WTC11 (cell line): ENCODE measurements around the gene SNTB2. TPM values are rescaled to one million over a fixed set of nuclear protein-coding genes. Genes with fewer than 3 reads are reported as not detected.

Experiments
- ATAC-seq: fragments of 200-7000 bp; cut with Tn5 transposase; 2 replicates; pipeline ENCODE4 v1.10.0; 2021; ENCODE audit warnings: mild to moderate bottlenecking, moderate library complexity
- CTCF ChIA-PET: fragments of 300-600 bp; sonication (Branson Sonifier 250); formaldehyde crosslinking; loops from one replicate; lab custom pipeline; 2021; ENCODE audit warnings: antibody characterized with exemption; lab: Charles Lee
- POLR2A ChIA-PET: fragments of 350-600 bp; sonication (Branson Sonifier 250); formaldehyde crosslinking; loops from one replicate; lab custom pipeline; 2021; ENCODE audit warnings: antibody characterized with exemption; lab: Charles Lee
- DNase-seq: peaks from one replicate; pipeline ENCODE4 v3.0.0; 2021; ENCODE audit warnings: low spot score
- H3K27ac Mint-ChIP-seq: 2 replicates; pipeline ENCODE4 v1.8.0; 2021; ENCODE audit warnings: mixed read lengths
- H3K27me3 Mint-ChIP-seq: 2 replicates; pipeline ENCODE4 v1.8.0; 2021; ENCODE audit warnings: low read depth, mild to moderate bottlenecking, moderate library complexity, mixed read lengths
- H3K36me3 Mint-ChIP-seq: 2 replicates; pipeline ENCODE4 v1.8.0; 2021; ENCODE audit warnings: mixed read lengths
- H3K4me1 Mint-ChIP-seq: 2 replicates; pipeline ENCODE4 v1.8.0; 2022; ENCODE audit warnings: mixed read lengths
- H3K4me3 Mint-ChIP-seq: 2 replicates; pipeline ENCODE4 v1.8.0; 2021; ENCODE audit warnings: mild to moderate bottlenecking, moderate library complexity, mixed read lengths
- H3K9me3 Mint-ChIP-seq: 2 replicates; pipeline ENCODE4 v1.8.0; 2021; ENCODE audit warnings: mixed read lengths
- ELF4 ChIP-seq: sonication (generic); formaldehyde crosslinking; IDR thresholded peaks from 2 replicates; pipeline ENCODE4 v1.8.1; 2022; ENCODE audit warnings: low read depth, mild to moderate bottlenecking, moderate library complexity, missing genetic modification reagents
- FOXJ3 ChIP-seq: sonication (generic); formaldehyde crosslinking; IDR thresholded peaks from 2 replicates; pipeline ENCODE4 v1.9.0; 2021; ENCODE audit warnings: missing genetic modification reagents, mild to moderate bottlenecking, borderline replicate concordance
- FOXK1 ChIP-seq: sonication (generic); formaldehyde crosslinking; IDR thresholded peaks from 2 replicates; pipeline ENCODE4 v1.8.0; 2022; ENCODE audit warnings: mild to moderate bottlenecking, moderate library complexity, missing genetic modification reagents
- IRF2 ChIP-seq: sonication (generic); formaldehyde crosslinking; IDR thresholded peaks from 2 replicates; pipeline ENCODE4 v1.8.0; 2022; ENCODE audit warnings: low read depth, missing genetic modification reagents, borderline replicate concordance
- JUN ChIP-seq: sonication (generic); formaldehyde crosslinking; IDR thresholded peaks from 2 replicates; pipeline ENCODE4 v1.8.0; 2023; ENCODE audit warnings: mild to moderate bottlenecking, missing genetic modification reagents
- NFYB ChIP-seq: sonication (generic); formaldehyde crosslinking; conservative IDR thresholded peaks from 2 replicates; pipeline ENCODE4 v1.8.0; 2022; ENCODE audit warnings: low read depth, missing genetic modification reagents
- NR1H2 ChIP-seq: sonication (generic); formaldehyde crosslinking; IDR thresholded peaks from 2 replicates; pipeline ENCODE4 v1.9.0; 2021; ENCODE audit warnings: mild to moderate bottlenecking, moderate library complexity, missing genetic modification reagents
- NR3C1 ChIP-seq: sonication (generic); formaldehyde crosslinking; conservative IDR thresholded peaks from 2 replicates; pipeline ENCODE4 v1.8.1; 2023; ENCODE audit warnings: low read depth, mild to moderate bottlenecking, missing genetic modification reagents
- SMAD4 ChIP-seq: sonication (generic); formaldehyde crosslinking; IDR thresholded peaks from 2 replicates; pipeline ENCODE4 v1.8.0; 2022; ENCODE audit warnings: mild to moderate bottlenecking, missing genetic modification reagents
- SP1 ChIP-seq: sonication (generic); formaldehyde crosslinking; conservative IDR thresholded peaks from 2 replicates; pipeline ENCODE4 v1.8.1; 2022; ENCODE audit warnings: missing genetic modification reagents
- ZNF317 ChIP-seq: sonication (generic); formaldehyde crosslinking; IDR thresholded peaks from 2 replicates; pipeline ENCODE4 v1.8.1; 2023; ENCODE audit warnings: low read depth, mild to moderate bottlenecking, moderate library complexity, missing genetic modification reagents, borderline replicate concordance
- total RNA-seq: library from RNA; stranded (reverse); gene quantifications from 3 replicates; pipeline ENCODE4 v1.2.3, GENCODE V29; 2021
- TF ChIP-seq, protein P1 (sequence below): sonication (generic); formaldehyde crosslinking; IDR thresholded peaks from 2 replicates; pipeline ENCODE4 v1.8.0; 2022; ENCODE audit warnings: missing genetic modification reagents
- TF ChIP-seq, protein P2 (sequence below): sonication (generic); formaldehyde crosslinking; conservative IDR thresholded peaks from 2 replicates; pipeline ENCODE4 v1.8.1; 2023; ENCODE audit warnings: mild to moderate bottlenecking, low read depth, missing genetic modification reagents, moderate library complexity
- TF ChIP-seq, protein P3 (sequence below): fragments of 250-450 bp; sonication (Bioruptor Pico); IDR thresholded peaks from 2 replicates; pipeline ENCODE4 v1.9.0; 2021; ENCODE audit warnings: mild to moderate bottlenecking
- TF ChIP-seq, protein P4 (sequence below): sonication (generic); formaldehyde crosslinking; conservative IDR thresholded peaks from 2 replicates; pipeline ENCODE4 v1.8.1; 2022; ENCODE audit warnings: mild to moderate bottlenecking, missing genetic modification reagents
- TF ChIP-seq, protein P5 (sequence below): sonication (generic); formaldehyde crosslinking; IDR thresholded peaks from 2 replicates; pipeline ENCODE4 v1.8.0; 2022; ENCODE audit warnings: mild to moderate bottlenecking, missing genetic modification reagents

Gene SNTB2
- total RNA-seq, 1 experiment from 2014 or later = 23.7 TPM

DNA sequence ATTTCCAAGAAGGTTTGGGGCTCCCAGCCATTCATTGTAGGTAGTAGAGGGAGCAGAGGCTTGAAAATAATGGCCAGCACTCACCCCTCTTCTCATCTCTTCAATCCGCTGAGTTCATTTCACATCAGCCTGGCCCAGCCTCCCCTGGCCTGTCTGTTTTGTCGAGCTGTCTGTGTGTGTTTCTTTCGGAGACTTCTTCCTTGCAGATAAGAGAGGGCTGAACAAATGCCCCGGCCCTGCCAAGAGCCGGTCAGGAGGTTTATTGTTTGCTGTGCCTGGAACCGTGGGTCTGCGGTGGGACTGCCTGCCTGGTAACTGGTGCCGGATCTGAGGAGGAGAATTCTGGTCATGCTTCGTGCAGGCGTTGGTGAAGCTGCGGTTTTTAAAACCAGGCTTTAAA is 127.6 kb downstream of the SNTB2 start:
- ATAC-seq = no peak
- Mint-ChIP-seq H3K27me3 (no peaks in the 10 kb centered on the region), H3K4me3 (no peak overlapping the region), H3K9me3 (no peaks in the 10 kb centered on the region), H3K27ac (no peak overlapping the region), H3K4me1 (peaks cover 9% of the 10 kb centered on the region), H3K36me3 (peaks cover 27% of the 10 kb centered on the region)
- no peak for DNase-seq
- ChIA-PET POLR2A (interaction anchor here (0.6 kb wide), 1 partner anchor 345 kb away, joined by 3 read pairs; no protein-coding TSS in a partner anchor), CTCF (no interaction called here)
- no peak for TF ChIP-seq JUN (CRISPR knock-in tag)

DNA sequence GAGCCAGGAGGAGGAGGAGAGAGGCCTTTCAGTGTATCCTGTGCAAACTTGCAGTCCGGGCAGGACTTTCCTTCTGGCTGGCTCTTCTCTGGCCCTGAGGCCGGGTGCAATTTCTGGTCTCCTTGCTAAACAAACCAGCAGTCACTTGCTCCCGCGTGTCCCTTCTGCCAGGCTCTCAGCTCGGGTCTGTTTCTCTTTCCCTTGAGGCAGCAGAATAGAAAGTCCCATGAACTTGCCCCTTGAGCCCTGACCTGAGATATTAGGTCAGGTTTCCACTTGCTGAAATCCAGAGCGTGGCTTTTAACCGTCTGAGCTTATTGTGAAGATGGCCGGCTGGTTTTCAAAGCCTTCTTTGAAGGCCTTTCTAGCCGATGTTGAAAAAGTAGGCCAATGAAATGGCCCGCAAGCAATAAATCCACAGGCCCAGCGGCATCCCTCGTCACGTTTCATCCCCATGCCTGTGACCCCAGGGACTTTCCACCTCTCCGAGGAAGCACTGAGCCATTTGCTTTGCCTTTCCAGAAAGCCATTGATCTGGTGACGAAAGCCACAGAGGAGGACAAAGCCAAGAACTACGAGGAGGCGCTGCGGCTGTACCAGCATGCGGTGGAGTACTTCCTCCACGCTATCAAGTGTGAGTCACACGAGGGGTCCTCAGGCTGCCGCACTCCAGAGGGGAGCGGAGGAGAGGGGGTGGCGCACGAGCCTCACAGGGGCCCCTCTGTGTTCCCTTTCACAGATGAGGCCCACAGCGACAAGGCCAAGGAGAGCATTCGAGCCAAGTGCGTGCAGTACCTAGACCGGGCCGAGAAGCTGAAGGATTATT is 128.7 kb downstream of the SNTB2 start:
- ATAC-seq (no peak), DNase-seq (no peak)
- Mint-ChIP-seq H3K4me1 (peaks cover 5% of the 10 kb centered on the region), H3K36me3 (peaks cover 33% of the 10 kb centered on the region), H3K4me3 (no peak overlapping the region), H3K27ac (0 out of 2 replicates have a peak overlapping the region, but pooled peaks have one; percentile 41), H3K9me3 (no peaks in the 10 kb centered on the region), H3K27me3 (no peaks in the 10 kb centered on the region)
- POLR2A ChIA-PET = interaction anchor here (1.1 kb wide), 1 partner anchor 14 kb away, joined by 3 read pairs; no protein-coding TSS in a partner anchor
- TF ChIP-seq ZNF317 (CRISPR knock-in tag) (no peak), NFYB (CRISPR knock-in tag) (no peak), SMAD4 (no peak), FOXK1 (no peak), FOXJ3 (CRISPR knock-in tag) (no peak), NR3C1 (CRISPR knock-in tag) (no peak), IRF2 (CRISPR knock-in tag) (no peak), NR1H2 (CRISPR knock-in tag) (no peak), ELF4 (CRISPR knock-in tag) (no peak), SP1 (CRISPR knock-in tag) (no peak)
- TF ChIP-seq, protein P1, sequence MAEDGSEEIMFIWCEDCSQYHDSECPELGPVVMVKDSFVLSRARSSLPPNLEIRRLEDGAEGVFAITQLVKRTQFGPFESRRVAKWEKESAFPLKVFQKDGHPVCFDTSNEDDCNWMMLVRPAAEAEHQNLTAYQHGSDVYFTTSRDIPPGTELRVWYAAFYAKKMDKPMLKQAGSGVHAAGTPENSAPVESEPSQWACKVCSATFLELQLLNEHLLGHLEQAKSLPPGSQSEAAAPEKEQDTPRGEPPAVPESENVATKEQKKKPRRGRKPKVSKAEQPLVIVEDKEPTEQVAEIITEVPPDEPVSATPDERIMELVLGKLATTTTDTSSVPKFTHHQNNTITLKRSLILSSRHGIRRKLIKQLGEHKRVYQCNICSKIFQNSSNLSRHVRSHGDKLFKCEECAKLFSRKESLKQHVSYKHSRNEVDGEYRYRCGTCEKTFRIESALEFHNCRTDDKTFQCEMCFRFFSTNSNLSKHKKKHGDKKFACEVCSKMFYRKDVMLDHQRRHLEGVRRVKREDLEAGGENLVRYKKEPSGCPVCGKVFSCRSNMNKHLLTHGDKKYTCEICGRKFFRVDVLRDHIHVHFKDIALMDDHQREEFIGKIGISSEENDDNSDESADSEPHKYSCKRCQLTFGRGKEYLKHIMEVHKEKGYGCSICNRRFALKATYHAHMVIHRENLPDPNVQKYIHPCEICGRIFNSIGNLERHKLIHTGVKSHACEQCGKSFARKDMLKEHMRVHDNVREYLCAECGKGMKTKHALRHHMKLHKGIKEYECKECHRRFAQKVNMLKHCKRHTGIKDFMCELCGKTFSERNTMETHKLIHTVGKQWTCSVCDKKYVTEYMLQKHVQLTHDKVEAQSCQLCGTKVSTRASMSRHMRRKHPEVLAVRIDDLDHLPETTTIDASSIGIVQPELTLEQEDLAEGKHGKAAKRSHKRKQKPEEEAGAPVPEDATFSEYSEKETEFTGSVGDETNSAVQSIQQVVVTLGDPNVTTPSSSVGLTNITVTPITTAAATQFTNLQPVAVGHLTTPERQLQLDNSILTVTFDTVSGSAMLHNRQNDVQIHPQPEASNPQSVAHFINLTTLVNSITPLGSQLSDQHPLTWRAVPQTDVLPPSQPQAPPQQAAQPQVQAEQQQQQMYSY (CRISPR knock-in tag) = no peak
- TF ChIP-seq, protein P2, sequence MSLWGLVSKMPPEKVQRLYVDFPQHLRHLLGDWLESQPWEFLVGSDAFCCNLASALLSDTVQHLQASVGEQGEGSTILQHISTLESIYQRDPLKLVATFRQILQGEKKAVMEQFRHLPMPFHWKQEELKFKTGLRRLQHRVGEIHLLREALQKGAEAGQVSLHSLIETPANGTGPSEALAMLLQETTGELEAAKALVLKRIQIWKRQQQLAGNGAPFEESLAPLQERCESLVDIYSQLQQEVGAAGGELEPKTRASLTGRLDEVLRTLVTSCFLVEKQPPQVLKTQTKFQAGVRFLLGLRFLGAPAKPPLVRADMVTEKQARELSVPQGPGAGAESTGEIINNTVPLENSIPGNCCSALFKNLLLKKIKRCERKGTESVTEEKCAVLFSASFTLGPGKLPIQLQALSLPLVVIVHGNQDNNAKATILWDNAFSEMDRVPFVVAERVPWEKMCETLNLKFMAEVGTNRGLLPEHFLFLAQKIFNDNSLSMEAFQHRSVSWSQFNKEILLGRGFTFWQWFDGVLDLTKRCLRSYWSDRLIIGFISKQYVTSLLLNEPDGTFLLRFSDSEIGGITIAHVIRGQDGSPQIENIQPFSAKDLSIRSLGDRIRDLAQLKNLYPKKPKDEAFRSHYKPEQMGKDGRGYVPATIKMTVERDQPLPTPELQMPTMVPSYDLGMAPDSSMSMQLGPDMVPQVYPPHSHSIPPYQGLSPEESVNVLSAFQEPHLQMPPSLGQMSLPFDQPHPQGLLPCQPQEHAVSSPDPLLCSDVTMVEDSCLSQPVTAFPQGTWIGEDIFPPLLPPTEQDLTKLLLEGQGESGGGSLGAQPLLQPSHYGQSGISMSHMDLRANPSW (CRISPR knock-in tag) = no peak
- TF ChIP-seq, protein P3, sequence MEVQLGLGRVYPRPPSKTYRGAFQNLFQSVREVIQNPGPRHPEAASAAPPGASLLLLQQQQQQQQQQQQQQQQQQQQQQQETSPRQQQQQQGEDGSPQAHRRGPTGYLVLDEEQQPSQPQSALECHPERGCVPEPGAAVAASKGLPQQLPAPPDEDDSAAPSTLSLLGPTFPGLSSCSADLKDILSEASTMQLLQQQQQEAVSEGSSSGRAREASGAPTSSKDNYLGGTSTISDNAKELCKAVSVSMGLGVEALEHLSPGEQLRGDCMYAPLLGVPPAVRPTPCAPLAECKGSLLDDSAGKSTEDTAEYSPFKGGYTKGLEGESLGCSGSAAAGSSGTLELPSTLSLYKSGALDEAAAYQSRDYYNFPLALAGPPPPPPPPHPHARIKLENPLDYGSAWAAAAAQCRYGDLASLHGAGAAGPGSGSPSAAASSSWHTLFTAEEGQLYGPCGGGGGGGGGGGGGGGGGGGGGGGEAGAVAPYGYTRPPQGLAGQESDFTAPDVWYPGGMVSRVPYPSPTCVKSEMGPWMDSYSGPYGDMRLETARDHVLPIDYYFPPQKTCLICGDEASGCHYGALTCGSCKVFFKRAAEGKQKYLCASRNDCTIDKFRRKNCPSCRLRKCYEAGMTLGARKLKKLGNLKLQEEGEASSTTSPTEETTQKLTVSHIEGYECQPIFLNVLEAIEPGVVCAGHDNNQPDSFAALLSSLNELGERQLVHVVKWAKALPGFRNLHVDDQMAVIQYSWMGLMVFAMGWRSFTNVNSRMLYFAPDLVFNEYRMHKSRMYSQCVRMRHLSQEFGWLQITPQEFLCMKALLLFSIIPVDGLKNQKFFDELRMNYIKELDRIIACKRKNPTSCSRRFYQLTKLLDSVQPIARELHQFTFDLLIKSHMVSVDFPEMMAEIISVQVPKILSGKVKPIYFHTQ (CRISPR knock-in tag) = no peak
- TF ChIP-seq, protein P4, sequence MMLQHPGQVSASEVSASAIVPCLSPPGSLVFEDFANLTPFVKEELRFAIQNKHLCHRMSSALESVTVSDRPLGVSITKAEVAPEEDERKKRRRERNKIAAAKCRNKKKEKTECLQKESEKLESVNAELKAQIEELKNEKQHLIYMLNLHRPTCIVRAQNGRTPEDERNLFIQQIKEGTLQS (CRISPR knock-in tag) = no peak
- TF ChIP-seq, protein P5, sequence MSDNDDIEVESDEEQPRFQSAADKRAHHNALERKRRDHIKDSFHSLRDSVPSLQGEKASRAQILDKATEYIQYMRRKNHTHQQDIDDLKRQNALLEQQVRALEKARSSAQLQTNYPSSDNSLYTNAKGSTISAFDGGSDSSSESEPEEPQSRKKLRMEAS (CRISPR knock-in tag) = no peak
- CTCF ChIA-PET = no interaction called here
